ENCODE measurements around the gene KCNQ1OT1. TPM values are rescaled to one million over a fixed set of nuclear protein-coding genes. Genes with fewer than 3 reads are reported as not detected.

Gene KCNQ1OT1
- total RNA-seq, 1 donor from 2014 or later = 14.3 TPM

GRCh38 chr11:2691355-2691761 lies 8.4 kb downstream of the KCNQ1OT1 start:
- H3K4me1 Mint-ChIP-seq (ENCODE audit: low read depth, unreplicated experiment) = peaks cover 47% of the 10 kb centered on the region

GRCh38 chr11:2690596-2691354 lies 9.0 kb downstream of the KCNQ1OT1 start:
- Mint-ChIP-seq H3K36me3 (ENCODE audit: unreplicated experiment) (no peaks in the 10 kb centered on the region), H3K4me3 (ENCODE audit: unreplicated experiment) (peak overlapping the region; percentile 76), H3K4me1 (ENCODE audit: low read depth, unreplicated experiment) (peaks cover 47% of the 10 kb centered on the region), H3K9me3 (ENCODE audit: unreplicated experiment) (peaks cover 6% of the 10 kb centered on the region), H3K27me3 (ENCODE audit: unreplicated experiment) (peaks cover 8% of the 10 kb centered on the region), H3K27ac (ENCODE audit: unreplicated experiment) (no peak overlapping the region)
- DNase-seq = no peak
- TF ChIP-seq CTCF (IDR thresholded peaks at IDR 0.05; ENCODE audit: partially characterized antibody, unreplicated experiment) = no peak

More at GRCh38 chr11:2691355-2691761, 8.4 kb downstream of the KCNQ1OT1 start:
- Mint-ChIP-seq H3K36me3 (ENCODE audit: unreplicated experiment) (no peaks in the 10 kb centered on the region), H3K9me3 (ENCODE audit: unreplicated experiment) (peaks cover 6% of the 10 kb centered on the region), H3K27me3 (ENCODE audit: unreplicated experiment) (peaks cover 8% of the 10 kb centered on the region), H3K4me3 (ENCODE audit: unreplicated experiment) (no peak overlapping the region), H3K27ac (ENCODE audit: unreplicated experiment) (no peak overlapping the region)
- no peak for TF ChIP-seq CTCF (IDR thresholded peaks at IDR 0.05; ENCODE audit: partially characterized antibody, unreplicated experiment)
- DNase-seq = no peak

- peak overlapping the region; percentile 75 for H3K27ac Mint-ChIP-seq (ENCODE audit: unreplicated experiment)
- H3K4me3 Mint-ChIP-seq (ENCODE audit: unreplicated experiment) = peak overlapping the region; percentile 64
- H3K36me3 Mint-ChIP-seq (ENCODE audit: unreplicated experiment) = no peaks in the 10 kb centered on the region
- no peak for DNase-seq
- peaks cover 6% of the 10 kb centered on the region for H3K9me3 Mint-ChIP-seq (ENCODE audit: unreplicated experiment)
- peaks cover 40% of the 10 kb centered on the region for H3K4me1 Mint-ChIP-seq (ENCODE audit: low read depth, unreplicated experiment)
- no peak for TF ChIP-seq CTCF (IDR thresholded peaks at IDR 0.05; ENCODE audit: partially characterized antibody, unreplicated experiment)
- H3K27me3 Mint-ChIP-seq (ENCODE audit: unreplicated experiment) = peaks cover 9% of the 10 kb centered on the region
Measured at GRCh38 chr11:2689651-2690575, 9.9 kb downstream of the KCNQ1OT1 start.

GRCh38 chr11:2688381-2689231 lies 11.2 kb downstream of the KCNQ1OT1 start:
- Mint-ChIP-seq H3K9me3 (ENCODE audit: unreplicated experiment) (peaks cover 9% of the 10 kb centered on the region), H3K4me1 (ENCODE audit: low read depth, unreplicated experiment) (peaks cover 31% of the 10 kb centered on the region), H3K27me3 (ENCODE audit: unreplicated experiment) (peaks cover 12% of the 10 kb centered on the region), H3K36me3 (ENCODE audit: unreplicated experiment) (no peaks in the 10 kb centered on the region), H3K4me3 (ENCODE audit: unreplicated experiment) (no peak overlapping the region), H3K27ac (ENCODE audit: unreplicated experiment) (no peak overlapping the region)
- TF ChIP-seq CTCF (IDR thresholded peaks at IDR 0.05; ENCODE audit: partially characterized antibody, unreplicated experiment) = no peak
- DNase-seq = no peak

Data from glutamatergic neuron (in vitro differentiated cells).